Measurements from ENCODE around the gene RASSF8.

The RASSF8 gene

DNA sequence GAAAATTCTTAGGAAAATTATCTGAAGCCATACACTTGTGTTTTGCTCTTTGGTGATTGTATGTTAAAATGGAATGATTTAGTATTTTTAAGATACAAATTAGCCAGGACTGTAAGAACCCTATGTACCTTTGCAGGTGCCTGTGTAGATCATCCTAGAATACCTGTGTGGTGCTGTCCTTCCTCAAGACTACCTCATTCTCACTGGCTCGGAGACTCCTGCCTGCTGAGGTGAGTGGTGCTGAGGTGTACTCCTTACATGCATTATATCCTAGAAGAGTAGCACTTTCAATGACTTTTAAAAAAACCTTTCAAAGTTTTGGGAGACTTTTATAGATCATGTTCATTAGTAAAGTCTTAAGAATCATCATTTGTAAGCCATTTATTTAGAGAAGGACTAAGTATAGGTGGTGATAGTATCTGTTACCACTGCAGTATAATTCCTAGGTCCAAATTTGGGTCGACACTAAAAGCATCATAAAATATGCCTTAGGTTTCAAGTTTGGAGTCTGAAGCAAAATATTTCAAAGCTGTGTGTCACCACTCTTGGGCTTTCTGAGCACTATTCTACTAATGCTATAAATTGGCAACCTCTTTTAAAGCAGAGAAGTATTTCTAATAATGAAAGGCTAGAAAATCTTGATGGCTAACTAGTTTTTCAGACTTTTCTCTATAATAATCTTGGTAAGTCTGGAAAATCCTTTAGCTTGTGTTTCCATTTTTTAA is 36.6 kb downstream of the RASSF8 start:
- no peak for DNase-seq

DNA sequence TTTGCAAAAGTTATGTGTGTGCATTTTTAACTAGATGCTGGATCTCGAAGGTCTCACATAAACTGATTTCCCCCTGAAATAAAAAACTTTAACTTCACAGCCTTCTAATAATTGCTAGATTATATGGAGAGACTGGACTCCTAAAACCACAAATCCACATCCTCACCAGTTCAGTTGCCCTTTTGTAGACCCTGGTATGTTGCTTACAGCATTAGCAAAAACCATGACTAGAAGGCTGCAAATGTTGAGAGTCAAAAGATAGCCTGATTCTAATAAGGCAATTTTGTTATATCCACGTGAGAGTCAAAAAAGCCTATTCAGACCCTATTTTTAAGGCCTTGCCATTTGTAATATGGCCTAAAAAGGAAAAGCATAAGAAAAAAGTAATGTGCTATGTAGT is 37.4 kb downstream of the RASSF8 start:
- no peak for DNase-seq

DNA sequence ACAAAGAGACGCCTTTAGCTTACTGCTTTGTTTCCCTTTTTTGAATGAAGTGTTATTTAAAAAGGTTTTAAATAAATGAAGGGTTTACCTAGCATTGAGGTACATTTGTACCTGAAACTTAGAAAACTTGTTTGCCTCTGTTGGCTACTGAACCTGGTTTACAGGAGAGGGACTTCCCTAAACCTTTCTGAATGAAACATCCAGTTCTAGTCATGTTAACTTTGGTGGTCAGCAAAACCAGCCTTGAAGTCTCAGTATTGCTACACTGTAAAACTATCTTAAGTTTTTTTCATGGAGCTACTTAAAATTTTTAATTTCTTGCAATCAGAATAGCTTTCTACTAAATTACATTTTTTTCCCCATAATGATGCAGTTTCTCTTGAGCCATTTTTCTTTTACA is 38.2 kb downstream of the RASSF8 start:
- DNase-seq, result no peak

DNA sequence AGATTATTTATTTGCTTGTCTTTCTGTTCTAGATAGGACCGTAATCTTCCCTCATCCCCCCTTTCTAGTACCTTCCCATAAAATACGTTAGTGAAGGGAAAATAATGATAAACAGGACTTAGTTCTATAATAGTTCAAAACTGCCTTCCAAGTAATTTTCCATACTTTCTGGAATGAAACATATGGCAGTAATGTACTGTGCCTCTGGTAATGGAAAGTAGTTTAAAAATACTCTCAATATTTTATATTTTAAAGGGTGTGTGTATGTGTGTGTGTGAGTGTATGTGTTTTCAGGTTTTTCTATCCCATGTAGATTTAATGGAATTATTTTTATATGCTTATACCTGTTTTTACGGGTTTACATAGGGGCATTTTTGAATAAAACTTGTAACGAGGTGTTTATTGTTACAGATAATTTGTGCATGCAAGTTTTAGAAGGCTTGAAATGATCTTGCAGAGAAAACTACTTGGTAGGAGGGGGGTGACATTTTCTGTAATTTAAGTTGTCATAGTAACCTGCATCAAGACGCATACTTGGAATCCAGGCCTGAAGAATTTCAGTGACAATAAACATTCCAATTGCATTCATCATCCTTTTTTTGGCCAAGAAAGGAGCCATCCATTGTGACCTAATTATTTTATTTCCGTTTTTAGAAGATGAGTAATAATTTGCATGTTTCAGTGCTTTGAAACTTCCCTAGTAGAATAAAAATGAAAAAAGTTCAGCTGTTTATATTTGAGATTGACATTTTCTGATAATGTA is 38.9 kb downstream of the RASSF8 start:
- DNase-seq, result no peak

DNA sequence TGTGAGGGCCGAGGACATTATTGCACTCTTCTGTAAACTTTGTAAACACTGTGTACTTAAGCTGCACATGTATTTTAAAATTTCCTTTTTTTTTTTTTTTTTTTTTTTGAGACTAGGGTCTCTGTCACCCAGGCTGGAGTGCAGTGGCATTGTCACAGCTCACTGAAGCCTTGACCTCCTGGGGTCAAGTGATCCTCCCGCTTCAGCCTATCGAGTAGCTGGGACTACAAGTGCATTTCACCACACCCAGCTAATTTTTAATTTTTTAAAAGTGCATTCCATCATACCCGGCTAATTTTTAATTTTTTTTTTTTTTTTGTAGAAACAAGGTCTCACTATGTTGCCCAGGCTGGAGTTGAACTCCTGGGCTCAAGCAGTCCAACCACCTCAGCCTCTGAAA is 42.4 kb downstream of the RASSF8 start:
- DNase-seq, result no peak

DNA sequence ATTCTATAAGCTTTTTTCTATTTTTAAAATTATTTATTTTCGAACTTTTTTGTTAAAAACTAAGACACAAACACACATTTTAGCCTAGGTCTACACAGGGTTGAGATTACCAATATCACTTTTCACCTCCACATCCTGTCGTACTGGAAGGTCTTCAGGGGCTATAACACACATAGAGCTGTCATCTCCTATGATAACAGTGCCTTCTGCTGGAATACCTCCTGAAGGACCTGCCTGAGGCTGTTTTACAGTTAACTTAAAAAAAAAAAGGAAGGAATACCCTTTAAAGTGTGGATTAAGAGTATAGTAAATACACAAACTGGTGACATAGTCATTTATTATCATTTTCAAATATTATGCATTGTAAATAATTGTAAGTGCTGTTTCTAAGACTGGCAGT is 43.0 kb downstream of the RASSF8 start:
- no peak for DNase-seq

DNA sequence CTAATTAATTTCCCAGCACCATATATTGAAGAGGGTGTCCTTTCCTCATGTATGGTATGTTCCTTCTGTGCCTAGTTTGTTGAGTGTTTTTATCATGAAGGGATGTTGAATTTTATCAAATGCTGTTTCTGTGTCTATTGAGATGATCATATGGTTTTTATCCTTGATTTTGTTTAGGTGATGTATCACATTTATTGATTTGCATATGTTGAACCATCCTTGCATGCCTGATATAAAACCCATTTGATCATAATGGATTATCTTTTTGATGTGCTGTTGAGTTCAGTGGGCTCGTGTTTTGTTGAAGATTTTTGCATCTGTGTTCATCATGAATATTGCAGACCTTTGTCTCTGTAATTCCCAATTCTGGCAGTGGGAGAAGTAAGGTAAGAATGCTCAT is 44.6 kb downstream of the RASSF8 start:
- no peak for DNase-seq

DNA sequence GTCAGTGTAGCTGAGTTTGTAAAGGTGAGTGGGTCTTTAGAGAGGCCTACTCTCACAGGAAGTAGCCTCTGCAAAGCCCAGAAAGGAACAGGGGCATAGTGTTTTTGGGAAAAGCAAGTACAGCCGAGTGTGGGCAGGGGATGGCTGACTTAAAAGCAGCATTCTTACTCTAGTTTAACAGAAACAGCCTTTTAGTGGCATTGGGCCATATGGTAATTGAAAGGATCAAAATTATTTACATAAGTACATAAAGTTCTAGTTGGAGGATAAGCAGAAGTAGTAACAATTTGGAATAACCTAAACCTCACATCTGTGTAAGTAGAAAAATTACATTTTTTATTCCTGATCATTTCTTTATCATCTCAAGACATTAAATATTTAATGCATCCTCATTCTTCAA is 49.1 kb downstream of the RASSF8 start:
- no peak for DNase-seq

DNA sequence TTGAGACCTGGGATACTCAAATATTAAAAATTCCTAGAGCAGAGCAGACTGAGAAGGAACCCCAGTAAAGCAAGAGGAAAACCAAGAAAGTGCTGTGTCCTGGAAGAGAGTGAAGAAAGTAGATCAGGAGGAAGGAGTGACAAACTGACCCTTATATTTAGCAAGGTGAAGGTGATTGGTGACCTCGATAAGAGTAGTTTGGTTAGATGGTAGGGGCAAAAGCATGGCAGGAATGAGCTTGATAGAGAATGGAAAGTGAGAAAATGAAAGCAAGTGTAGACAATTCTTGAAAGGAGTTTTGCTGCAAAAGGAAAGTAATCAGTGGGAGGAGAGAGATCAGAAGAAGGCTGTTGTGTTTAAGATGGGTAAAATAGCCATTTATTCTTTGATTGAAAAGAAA is 51.1 kb downstream of the RASSF8 start:
- DNase-seq, result no peak

DNA sequence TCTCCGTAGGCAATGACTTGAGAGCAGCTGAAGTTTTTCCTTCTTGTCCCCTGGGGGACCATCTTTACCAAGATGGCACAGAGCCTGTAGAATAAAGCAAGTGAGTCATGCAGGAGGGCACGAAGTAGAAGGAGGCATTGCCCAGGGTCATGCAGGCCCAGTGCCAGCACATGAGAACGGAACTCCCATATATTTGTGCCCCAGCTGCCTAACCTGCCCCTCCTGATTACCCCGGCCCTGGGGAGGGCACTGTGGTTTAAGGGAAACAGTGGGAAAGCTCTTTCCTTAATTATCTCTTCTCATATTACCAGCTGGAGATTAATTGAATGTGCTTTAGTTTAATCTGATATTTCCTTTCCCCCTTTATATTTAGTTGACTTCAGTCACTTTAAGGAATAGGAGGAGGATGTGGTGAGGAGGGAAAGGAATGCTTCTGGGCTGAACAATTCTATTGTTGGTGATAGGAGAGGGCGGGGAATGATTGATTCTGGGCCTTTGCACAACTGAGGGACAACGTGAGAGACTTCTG is 51.9 kb downstream of the RASSF8 start:
- DNase-seq, result no peak

DNA sequence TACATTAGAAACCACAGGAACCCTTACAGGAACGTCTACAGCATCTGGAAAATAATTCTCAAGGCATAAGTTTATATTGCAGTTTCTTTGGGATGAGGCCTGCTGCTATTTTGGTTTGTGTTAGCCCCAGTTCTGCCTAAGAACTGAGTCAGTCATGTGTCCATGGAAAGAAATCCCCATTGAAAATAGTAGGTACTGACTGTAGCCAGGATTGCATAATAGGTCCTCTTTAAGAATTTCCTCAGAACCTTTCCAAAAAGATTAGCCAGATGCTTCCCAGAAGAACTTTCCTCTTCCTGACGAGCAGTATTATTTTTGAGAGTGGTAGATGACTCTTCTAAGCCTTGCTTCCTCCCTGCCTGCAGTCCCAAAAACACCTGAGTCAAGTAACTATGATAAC is 52.6 kb downstream of the RASSF8 start:
- DNase-seq, result no peak

DNA sequence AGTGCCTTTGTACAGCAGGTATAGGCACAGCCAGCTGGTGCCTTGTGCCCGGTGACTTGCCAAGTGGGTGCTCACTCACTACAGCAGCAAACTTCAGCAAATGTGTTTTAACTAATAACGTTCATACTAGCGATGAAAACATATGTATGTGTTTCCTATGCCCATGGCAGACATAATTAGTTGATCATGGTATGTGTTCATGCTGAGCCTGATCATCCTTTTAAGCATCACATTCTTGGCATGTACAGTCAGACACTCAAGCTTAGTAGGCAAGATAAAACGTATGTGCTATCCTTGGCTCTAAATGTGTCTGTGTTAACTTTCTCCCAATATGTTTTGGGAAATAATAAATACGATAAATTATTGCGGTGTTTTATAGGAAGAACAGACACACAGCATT is 55.6 kb downstream of the RASSF8 start:
- no peak for DNase-seq

DNA sequence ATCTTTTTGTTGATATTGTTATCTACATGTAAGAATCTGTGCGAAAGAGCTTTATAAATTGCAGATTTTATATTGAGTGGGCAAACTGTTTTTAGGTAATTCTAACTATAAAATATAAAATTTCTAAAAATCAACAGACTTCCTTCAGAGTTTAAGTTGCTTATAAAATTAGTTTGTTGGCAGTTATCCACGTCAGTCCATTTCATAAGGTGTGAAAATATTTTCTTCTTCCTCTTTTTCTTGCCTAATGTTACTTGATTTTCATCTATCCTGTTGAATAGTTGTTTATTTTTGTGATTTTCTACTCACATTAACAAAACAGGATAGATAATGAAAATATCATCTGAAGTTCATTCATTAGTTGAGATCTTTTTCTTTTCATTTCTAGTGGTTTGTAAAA is 58.0 kb downstream of the RASSF8 start:
- no peak for DNase-seq

DNA sequence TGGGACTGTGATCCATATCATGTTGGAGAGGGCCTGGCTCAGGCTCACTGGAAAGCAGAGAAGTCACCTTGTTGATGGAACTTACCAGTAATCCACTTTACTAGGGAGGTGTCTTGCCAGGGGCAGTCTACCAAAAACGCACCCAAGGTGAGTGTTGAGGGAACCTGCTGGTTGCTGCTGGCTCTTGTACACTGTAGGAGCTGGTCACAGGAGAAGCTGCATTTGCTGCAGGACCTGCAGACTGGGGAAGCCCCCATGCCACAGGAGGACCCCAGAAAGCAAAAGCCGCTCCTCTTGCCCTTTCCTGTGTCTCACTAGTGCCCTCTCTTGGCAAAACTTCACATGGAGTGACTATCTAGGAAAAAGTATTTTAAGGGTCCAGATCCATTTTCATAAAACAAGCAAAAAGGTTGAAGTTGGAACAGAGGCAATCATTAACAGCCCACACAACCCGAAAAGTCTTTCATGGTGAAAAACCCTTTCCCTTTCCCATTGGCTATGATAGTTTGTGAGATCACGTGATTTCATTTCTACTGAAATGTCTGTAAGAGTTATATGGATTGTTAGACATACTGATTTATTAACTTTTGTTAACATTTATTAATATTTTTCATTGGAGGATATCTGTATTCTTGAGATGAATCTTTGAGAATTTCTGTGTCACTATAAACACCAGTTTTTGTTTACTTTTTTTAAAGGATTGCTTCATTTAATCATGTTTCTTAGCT is 59.2 kb downstream of the RASSF8 start:
- DNase-seq, result no peak

DNA sequence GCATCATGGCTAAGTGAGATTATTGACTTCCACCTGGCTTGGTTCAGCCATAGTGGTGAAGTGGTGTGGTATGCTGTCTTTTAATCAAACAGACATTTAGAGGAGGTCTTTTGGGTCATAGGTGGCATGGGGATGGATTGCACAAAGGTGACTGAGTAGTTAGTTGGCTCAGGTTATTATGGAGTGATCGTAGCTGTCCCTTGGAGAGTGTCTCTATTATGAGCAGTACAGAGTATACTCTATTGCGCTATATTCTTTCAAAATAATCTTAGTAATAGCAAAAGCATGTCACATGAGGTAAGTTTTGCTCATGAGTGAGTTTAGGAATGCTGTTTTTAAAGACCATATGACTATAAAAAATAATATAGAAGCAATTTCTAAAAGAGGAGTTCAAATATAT is 60.4 kb downstream of the RASSF8 start:
- no peak for DNase-seq

DNA sequence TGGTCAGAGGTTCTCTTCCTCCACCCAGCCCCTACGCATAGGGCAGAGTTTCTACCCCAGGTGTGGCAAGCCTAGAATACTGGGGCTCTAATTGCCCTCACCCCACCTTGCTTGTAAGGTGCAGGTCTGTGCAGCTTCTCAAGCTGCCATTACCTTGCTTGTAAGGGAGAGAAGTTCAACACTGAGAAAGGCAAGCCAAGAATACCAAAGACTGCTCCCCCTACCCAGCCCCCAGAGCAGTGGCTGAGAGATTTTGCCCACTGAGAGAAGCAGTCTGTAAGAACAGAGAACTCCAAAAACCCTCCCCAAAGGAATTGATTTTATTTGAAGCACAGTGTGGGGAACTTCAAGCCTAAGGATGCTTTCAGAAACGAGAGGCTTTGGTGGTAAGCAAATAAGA is 63.1 kb downstream of the RASSF8 start:
- DNase-seq, result no peak

DNA sequence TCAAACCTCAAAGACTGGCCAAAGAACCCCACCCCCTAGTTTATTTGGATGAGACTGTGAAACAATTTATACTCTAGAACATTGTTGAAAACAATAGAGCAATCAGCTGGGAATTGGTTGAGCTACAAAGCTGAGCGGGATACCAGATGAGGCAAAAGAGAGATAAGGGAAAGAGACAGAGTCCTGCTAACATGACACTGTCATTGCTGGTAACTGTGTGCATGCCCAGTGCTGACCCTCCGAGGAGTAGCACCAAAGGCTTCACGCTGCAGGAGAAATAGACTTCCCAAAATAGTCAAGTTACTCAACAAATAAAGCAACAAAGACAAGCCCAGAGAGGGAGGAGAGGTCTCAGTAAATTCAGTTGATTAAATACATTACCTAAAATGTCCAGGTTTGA is 63.6 kb downstream of the RASSF8 start:
- DNase-seq, result no peak

DNA sequence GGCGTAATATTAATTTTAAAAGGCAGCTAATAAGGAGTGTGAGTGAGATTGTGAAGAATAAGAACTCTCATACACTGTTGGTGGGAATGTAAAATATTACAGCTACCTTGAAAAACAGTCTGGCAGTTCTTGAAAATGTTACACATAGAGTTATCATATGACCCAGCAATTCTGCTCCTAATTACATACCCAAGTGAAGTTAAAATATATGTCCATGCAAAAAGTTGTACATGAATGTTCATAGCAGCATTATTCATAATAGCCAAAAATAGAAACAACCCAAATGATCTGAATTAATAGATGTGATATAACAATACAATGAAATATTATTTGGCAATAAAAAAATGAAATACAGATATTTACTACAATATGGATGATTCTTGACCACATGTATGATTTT is 68.2 kb downstream of the RASSF8 start:
- no peak for DNase-seq

DNA sequence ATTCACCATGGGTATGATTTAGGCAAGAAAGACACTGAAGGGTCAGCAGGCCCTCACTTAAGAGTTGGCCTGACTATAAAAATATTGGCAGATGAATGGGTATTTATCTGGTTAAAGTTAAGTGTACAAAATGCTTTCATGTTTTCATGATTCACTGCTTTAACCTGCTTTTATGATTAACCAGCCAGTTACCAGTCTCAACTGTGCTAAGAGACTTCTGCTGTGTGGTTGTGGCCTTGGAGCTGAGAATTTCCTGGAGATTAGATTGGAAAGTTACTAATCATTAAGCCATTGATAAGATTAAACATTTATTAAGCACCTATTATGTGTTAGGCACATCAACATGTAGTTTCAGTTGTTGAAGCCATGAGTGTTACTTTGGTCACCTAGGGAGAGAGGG is 68.9 kb downstream of the RASSF8 start:
- no peak for DNase-seq

DNA sequence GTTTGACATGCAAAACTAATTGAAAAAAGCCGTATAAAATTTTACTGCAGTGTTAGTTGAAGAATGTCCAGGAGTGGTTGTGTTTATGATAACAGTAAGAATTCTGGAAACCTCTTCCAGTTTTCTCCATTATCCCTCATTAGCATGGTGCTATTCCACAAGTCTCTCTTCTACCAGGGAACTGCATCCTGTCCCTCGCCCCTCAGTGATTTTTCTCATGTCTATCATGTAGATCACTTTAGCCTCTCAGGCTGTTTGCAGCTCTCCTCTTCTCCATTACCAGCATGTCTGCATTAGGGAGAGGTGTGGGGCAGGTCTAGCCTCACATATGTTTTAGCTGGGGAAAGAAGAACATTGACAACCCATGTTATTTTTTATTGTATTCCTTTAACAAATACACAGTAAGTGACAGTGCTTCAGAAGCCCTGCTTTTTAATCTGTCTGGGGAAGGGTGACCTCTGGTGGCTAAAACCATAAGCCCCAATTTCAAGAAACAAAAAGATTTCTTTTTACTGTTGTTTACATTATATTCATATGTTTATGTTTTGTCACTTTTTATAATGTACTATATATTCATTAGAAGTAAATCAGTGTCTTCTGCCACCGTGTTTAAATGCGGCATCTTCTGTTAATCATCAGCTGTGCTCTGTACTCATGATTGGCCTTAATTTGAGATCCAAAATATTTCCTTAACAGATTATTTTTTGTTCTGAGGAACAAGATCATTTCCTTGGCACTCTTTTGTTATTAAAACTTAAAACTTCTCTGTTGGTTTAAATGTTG is 70.7 kb downstream of the RASSF8 start:
- DNase-seq, result no peak

DNA sequence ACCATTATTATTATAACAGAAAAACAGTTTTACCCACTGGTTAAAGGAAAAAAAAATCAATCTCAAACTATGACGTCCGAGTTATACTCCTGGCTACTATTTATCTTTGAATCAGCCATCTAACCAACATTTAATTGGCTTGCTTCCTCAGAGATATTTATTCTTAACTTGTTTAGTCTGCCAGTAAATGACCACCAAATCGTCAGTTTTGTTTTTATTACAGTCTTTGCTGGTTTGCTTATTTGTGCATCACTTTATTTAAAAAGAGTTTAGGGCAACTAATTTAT is 71.2 kb downstream of the RASSF8 start:
- DNase-seq, result no peak

DNA sequence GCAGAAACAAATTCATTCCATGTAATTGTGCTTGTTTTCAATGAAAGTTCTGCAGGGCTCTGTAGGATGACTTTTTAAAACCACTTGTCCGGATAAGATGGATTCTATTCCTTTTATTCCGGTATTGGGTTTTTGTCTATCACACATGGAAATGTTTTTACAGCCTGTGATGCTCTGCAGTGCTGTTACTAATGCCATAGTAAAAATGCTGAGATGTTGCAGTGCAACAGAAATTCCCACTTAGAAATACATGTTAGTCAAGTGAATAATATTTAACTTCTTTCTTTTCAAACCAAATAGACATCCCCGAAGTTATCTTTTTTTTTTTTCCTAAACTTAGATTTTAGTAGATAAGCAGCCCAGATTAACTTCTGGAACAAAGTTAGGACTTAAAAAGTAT is 71.9 kb downstream of the RASSF8 start:
- DNase-seq, result no peak

DNA sequence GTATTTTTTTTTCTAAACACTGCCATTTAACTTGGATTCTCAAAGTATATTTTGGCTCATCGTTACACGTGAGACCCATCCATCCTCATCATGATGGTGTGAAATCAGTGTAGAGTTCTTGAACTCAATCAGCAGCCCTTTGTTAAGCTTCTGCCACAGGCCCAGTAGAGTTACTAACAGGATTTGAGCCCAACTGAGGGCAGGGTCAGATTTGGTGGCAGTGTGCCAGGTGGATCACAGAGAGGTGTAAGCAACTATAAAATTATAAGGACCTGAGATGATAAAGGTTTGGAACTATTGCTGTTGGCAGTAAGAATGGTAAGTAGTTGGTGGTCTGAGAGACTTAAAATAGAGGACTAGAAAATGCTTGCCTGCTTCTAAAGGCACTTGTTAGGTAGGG is 72.8 kb downstream of the RASSF8 start:
- DNase-seq, result no peak

All from T-helper 9 cell (primary cell).